ENCODE data around the gene EDEM2.
"Not testable (repeated sequence)": the region's sequence is repeated elsewhere in the genome, so short reads cannot be mapped to it uniquely, and the experiment has no call there.

Gene EDEM2

GRCh38 chr20:35168701-35169409 is 21.7 kb upstream of the EDEM2 start:
- DNase-seq, result not testable (repeated sequence)

- no peak for DNase-seq
These were observed 20.7 kb upstream of the EDEM2 start for GRCh38 chr20:35167787-35168186.

DNA sequence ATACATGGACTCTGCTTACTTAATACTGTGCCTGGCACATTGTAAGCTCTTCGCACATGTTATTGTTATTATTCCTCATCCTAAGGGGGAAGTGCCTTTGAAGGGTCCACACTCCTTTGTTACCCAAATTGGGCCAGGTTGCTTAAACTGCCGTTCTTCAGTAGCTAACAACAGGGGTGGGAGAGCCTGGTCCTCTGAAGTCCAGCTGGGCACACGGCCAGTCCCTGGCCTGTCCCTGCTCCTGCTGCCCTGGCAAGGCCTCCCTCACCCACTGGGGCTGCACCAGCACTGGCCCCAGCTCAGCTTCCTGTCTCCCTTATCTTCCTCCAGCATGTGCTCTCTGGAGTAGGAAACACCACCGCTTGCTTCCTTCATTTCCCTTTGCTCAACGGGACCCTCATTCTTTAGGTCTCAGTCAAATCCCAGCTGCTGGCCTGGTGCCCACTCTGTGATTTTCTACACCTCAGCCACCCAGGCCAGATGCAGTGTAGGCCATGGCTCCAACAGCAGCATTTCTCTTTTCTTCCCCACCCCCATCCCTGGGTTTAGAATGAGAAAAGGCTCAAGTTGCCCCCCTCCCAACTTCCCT is 19.2 kb upstream of the EDEM2 start:
- no peak for DNase-seq

- DNase-seq, result no peak
These were observed 18.4 kb upstream of the EDEM2 start for GRCh38 chr20:35165221-35166185.

DNA sequence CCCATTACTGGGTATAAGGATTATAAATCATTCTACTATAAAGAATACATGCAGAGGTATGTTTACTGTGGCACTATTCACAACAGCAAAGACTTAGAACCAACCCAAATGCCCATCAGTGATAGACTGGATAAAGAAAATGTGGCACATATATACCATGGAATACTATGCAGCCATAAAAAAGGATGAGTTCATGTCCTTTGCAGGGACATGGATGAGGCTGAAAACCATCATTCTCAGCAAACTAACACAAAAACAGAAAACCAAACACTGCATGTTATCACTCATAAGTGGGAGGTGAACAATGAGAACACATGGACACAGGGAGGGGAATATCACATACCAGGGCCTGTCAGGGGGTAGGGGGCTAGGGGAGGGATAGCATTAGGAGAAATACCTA is 17.4 kb upstream of the EDEM2 start:
- not testable (repeated sequence) for DNase-seq

- not testable (repeated sequence) for DNase-seq
These were observed 13.2 kb upstream of the EDEM2 start for GRCh38 chr20:35160341-35160740.

GRCh38 chr20:35156978-35157377 is 9.8 kb upstream of the EDEM2 start:
- no peak for DNase-seq

DNA sequence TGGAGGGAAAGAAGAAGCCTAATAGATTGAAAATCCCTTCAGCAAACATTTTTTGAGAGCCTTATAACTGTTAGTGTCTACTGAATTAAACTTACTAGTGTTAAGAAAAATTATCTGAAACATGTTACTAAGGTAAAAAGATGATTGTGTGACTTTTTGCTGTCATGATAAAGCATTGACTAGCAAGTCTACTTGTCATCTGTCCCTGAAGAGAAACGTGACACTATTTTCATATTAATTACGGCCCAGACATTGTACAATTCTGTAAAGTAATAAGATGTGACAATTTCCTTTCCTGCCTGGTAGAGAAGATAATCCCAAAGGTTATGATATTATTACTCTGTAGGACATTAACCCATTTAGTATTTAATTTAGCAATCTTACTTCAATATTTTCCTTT is 8.8 kb upstream of the EDEM2 start:
- no peak for DNase-seq

DNA sequence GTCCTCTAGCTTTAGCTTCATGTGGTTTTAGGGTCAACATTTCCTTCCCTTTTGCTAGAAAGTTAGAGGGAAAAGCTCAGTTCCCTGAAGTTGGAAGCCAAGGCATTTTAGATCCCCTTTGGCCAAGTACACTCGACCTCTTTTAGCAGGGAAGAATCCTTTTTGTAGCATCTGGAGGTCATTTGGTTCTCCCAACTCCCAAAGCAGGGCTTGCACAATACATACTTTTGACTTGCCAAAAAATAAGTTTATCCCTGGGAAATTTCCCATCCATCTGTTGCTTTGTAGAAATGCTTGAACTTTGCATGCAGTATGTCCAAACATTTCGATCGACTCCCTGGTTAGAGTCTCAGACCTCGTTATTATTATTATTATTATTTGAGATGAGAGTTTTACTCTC is 4.6 kb upstream of the EDEM2 start:
- DNase-seq, result no peak

- DNase-seq, result no peak
These were observed 3.9 kb upstream of the EDEM2 start for GRCh38 chr20:35150846-35151579.

GRCh38 chr20:35147575-35148071 is 487 bp upstream of the EDEM2 start:
- DNase-seq, result peak; percentile 15 to 27

DNA sequence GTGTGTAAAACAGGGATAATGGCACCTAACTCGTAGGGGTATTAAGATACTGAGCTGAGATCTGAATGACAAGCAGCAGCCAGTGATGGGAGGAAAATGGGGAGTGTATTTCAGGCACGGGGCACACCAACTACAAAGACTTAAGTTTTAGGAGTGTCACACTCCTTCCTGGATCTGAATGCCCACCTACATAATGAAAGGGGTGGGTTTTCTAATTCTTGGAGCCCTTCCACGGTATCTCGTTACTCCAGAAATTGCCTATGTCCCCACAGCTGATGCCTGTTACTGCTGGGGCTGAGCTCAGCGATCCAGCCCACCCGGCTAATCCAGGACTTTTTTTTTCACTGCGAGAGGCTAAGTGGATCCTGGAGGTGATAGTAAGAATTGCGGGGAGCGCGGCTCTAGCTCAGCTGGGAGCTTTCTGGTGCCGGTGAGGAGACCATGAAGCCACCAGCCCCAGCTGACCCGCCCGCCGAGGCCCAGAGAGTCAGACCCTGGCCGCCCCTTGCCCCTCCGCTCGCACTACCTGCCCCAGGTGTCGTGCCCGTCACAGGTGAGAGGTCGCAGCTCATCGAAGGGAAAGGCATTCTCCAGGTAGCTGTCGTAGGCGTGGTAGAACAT is 727 bp downstream of the EDEM2 start:
- DNase-seq, result no peak

GRCh38 chr20:35145141-35145564 is 2.0 kb downstream of the EDEM2 start:
- DNase-seq, result no peak

DNA sequence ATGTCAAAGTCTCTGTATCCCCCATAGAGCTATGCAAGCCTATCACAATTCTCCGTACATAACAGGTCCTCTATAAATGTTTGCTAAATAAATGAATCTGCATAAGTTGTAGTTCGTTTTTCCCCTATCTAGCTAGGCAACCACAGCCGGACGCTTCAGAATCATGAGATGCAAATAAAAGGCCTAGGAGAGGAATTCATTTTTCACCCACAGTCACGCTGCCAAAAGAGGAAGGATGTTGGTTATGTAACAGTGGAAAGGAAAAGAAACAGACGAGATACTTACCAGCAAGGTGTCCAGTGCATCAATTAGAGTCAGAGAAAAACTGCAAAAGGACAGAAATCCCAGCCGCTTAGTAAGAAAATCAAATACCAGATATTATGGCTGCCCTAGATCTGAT is 2.4 kb downstream of the EDEM2 start:
- DNase-seq, result no peak

- DNase-seq, result no peak
These were observed 11.1 kb downstream of the EDEM2 start for GRCh38 chr20:35135867-35136586.

DNA sequence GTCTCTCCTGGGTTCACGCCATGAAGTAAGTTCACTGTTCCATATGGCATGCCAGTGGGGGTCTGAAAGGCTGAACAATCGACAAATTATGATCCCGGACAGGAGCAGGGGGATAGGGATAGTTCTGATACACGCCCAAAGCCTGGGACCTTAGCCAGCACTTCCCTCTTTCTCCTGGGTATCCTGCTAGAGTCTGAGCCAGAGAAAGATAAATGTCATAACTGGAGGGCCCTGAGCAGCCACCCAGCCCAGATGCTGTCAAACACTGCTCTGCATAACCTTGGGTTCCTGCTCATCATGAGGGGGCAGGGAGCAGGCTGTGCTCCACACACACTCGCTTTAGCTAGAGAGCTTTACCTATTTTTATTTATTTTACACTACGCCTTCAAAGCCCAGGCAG is 12.3 kb downstream of the EDEM2 start:
- no peak for DNase-seq

- DNase-seq, result no peak
These were observed 12.7 kb downstream of the EDEM2 start for GRCh38 chr20:35134472-35134871.

- no peak for DNase-seq
These were observed 13.4 kb downstream of the EDEM2 start for GRCh38 chr20:35133735-35134134.

DNA sequence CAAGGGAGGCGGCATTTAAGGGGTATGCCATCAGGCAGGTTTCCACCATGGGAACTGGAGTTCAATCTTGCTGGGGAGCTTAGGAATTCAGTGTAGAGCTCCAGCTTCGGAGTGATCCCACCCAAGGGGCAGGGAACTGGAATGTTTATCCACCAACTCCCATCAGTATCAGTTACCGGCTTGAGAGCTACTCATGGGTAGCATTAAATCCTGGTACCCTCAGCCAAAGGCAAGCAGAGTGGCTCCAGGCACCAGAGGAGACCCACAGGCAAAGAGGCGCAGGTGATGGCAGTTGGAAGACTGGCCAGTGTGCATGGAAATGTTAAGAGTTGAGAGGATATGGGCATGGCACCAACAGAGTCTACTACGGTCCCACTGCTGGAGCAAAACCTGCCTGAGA is 14.1 kb downstream of the EDEM2 start:
- DNase-seq, result no peak

DNA sequence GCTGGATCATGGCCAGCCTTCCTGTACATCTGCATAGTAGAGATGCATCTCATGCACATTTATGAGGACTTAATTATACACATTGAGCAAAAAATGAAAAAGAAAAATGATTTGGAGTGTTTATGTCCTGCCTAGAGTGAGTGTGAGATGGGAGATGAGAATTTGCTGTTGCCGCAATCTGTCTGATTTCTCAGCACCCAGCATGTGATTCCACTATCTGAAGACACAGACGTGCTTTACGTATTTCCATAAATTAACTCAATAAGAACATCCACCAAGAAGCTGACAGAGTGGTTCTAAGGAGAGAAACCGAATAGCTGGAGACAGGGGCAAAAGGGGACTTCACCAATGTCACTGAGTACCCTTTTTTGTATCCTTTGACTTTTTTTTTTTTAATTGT is 15.2 kb downstream of the EDEM2 start:
- no peak for DNase-seq

- no peak for DNase-seq
These were observed 17.5 kb downstream of the EDEM2 start for GRCh38 chr20:35129647-35130069.

- DNase-seq, result no peak
These were observed 21.4 kb downstream of the EDEM2 start for GRCh38 chr20:35125753-35126152.

Data from stimulated activated CD4-positive, alpha-beta T cell treated with anti-CD3 and anti-CD28 coated beads, Interleukin-2, amount 100 ng/mL, for 24 hours (primary cell).